ENCODE measurements around the gene AGR3. TPM values are rescaled to one million over a fixed set of nuclear protein-coding genes. Genes with fewer than 3 reads are reported as not detected.
A peak's percentile ranks its signal among the peaks of the same experiment; 100 is the strongest.

AGR3 gene
- total and polyA plus RNA-seq, 10 donors, result 0.38 TPM; not detected in 9

- intact Hi-C loops (cut with DNase I; ENCODE audit: low total_unique reads), result no loop called here
- no peaks in the 10 kb centered on the region for H3K4me1 ChIP-seq
- no peaks in the 10 kb centered on the region for H3K9me3 ChIP-seq
- H3K27me3 ChIP-seq (replicated peaks in 1 of 7), result no peaks in the 10 kb centered on the region
- no peaks in the 10 kb centered on the region for H3K36me3 ChIP-seq
- TF ChIP-seq POLR2A (IDR thresholded peaks at IDR 0.05), result no peak
- TF ChIP-seq POLR2AphosphoS5 (IDR thresholded peaks at IDR 0.05), result no peak
- TF ChIP-seq CTCF (IDR thresholded peaks at IDR 0.05 in 8 of 11, conservative IDR thresholded peaks at IDR 0.05 in 3 of 11), result no peak
- H3K27ac ChIP-seq, result no peak overlapping the region
- 87 to 98% (median 91%) methylated on average over 4 of the region's 4 CpGs for WGBS, 5 donors
- DNase-seq, result no peak
- no peak overlapping the region for H3K4me3 ChIP-seq
These were observed 39.4 kb upstream of the AGR3 start for GRCh38 chr7:16921151-16921550.

GRCh38 chr7:16919440-16919839 is 37.7 kb upstream of the AGR3 start:
- Histone ChIP-seq H3K4me3 (no peak overlapping the region), H3K27ac (no peak overlapping the region), H3K4me1 (no peaks in the 10 kb centered on the region), H3K27me3 (replicated peaks in 1 of 7) (no peaks in the 10 kb centered on the region), H3K36me3 (no peaks in the 10 kb centered on the region), H3K9me3 (no peaks in the 10 kb centered on the region)
- TF ChIP-seq POLR2A (IDR thresholded peaks at IDR 0.05) (no peak), POLR2AphosphoS5 (IDR thresholded peaks at IDR 0.05) (no peak), CTCF (IDR thresholded peaks at IDR 0.05 in 8 of 11, conservative IDR thresholded peaks at IDR 0.05 in 3 of 11) (no peak)
- DNase-seq, result no peak
- intact Hi-C loops (cut with DNase I; ENCODE audit: low total_unique reads), result loop anchor here (10.0 kb wide), 2 partner anchors 115 to 225 kb away; partner anchors contain the start of gene AGR2

GRCh38 chr7:16918288-16918895 is 36.6 kb upstream of the AGR3 start:
- intact Hi-C loops (cut with DNase I; ENCODE audit: low total_unique reads), result loop anchor here (10.0 kb wide), 2 partner anchors 114 to 224 kb away; partner anchors contain the start of gene AGR2

More at GRCh38 chr7:16918288-16918895, 36.6 kb upstream of the AGR3 start:
- TF ChIP-seq CTCF (IDR thresholded peaks at IDR 0.05 in 8 of 11, conservative IDR thresholded peaks at IDR 0.05 in 3 of 11) (peak; percentile 9 to 74 (median 58)), POLR2AphosphoS5 (IDR thresholded peaks at IDR 0.05) (no peak)
- Histone ChIP-seq H3K36me3 (no peaks in the 10 kb centered on the region), H3K27me3 (replicated peaks in 1 of 7) (no peaks in the 10 kb centered on the region), H3K4me1 (no peaks in the 10 kb centered on the region), H3K27ac (no peak overlapping the region), H3K9me3 (no peaks in the 10 kb centered on the region), H3K4me3 (no peak overlapping the region)
- WGBS, 5 donors, result 50 to 56% (median 52%) methylated on average over 6 of the region's 6 CpGs
- no peak for DNase-seq

All from spleen (tissue), 11 donors.